Measurements from ENCODE around the gene NAV2. TPM values are rescaled to one million over a fixed set of nuclear protein-coding genes. Genes with fewer than 3 reads are reported as not detected.

Gene NAV2
- total and polyA plus RNA-seq, 9 donors, result 25.7 to 70.6 (median 46.1) TPM

- peaks cover 19% of the 10 kb centered on the region for H3K36me3 ChIP-seq (ENCODE audit: control insufficient read depth, insufficient read depth, low read length)
- no peak overlapping the region for H3K4me3 ChIP-seq (ENCODE audit: low read length)
- peaks cover 4% of the 10 kb centered on the region for H3K4me1 ChIP-seq (ENCODE audit: control insufficient read depth, insufficient read depth, low read length)
- no peaks in the 10 kb centered on the region for H3K9me3 ChIP-seq (replicated peaks; ENCODE audit: control insufficient read depth, low read depth, low read length)
- H3K27ac ChIP-seq (ENCODE audit: low read length), result no peak overlapping the region
- no CpG with 5 or more reads among the region's 3 CpGs for WGBS (ENCODE audit: insufficient coverage)
- H3K27me3 ChIP-seq (ENCODE audit: control insufficient read depth, insufficient read depth, low read length), result no peaks in the 10 kb centered on the region
- DNase-seq, result no peak
These were observed 239.5 kb downstream of the NAV2 start for GRCh38 chr11:19952116-19952605.

- Histone ChIP-seq H3K27me3 (ENCODE audit: control insufficient read depth, insufficient read depth, low read length) (no peaks in the 10 kb centered on the region), H3K27ac (ENCODE audit: low read length) (no peak overlapping the region), H3K4me3 (ENCODE audit: low read length) (no peak overlapping the region), H3K4me1 (ENCODE audit: control insufficient read depth, insufficient read depth, low read length) (peaks cover 4% of the 10 kb centered on the region), H3K9me3 (replicated peaks; ENCODE audit: control insufficient read depth, low read depth, low read length) (no peaks in the 10 kb centered on the region), H3K36me3 (ENCODE audit: control insufficient read depth, insufficient read depth, low read length) (peaks cover 15% of the 10 kb centered on the region)
- no CpG with 5 or more reads among the region's 1 CpG for WGBS (ENCODE audit: insufficient coverage)
- no peak for DNase-seq
These were observed 240.3 kb downstream of the NAV2 start for GRCh38 chr11:19952911-19953310.

- no peaks in the 10 kb centered on the region for H3K27me3 ChIP-seq (ENCODE audit: control insufficient read depth, insufficient read depth, low read length)
- DNase-seq, result no peak
- no peaks in the 10 kb centered on the region for H3K9me3 ChIP-seq (replicated peaks; ENCODE audit: control insufficient read depth, low read depth, low read length)
- no peak overlapping the region for H3K4me3 ChIP-seq (ENCODE audit: low read length)
- 17% methylated on average over 2 of the region's 4 CpGs for WGBS (ENCODE audit: insufficient coverage)
- H3K27ac ChIP-seq (ENCODE audit: low read length), result no peak overlapping the region
- peaks cover 4% of the 10 kb centered on the region for H3K4me1 ChIP-seq (ENCODE audit: control insufficient read depth, insufficient read depth, low read length)
- peaks cover 17% of the 10 kb centered on the region for H3K36me3 ChIP-seq (ENCODE audit: control insufficient read depth, insufficient read depth, low read length)
These were observed 240.7 kb downstream of the NAV2 start for GRCh38 chr11:19953336-19953735.

- no peaks in the 10 kb centered on the region for H3K27me3 ChIP-seq (ENCODE audit: control insufficient read depth, insufficient read depth, low read length)
- no CpG with 5 or more reads among the region's 2 CpGs for WGBS (ENCODE audit: insufficient coverage)
- peaks cover 14% of the 10 kb centered on the region for H3K36me3 ChIP-seq (ENCODE audit: control insufficient read depth, insufficient read depth, low read length)
- DNase-seq, result peak; percentile 39
- peaks cover 4% of the 10 kb centered on the region for H3K4me1 ChIP-seq (ENCODE audit: control insufficient read depth, insufficient read depth, low read length)
- H3K27ac ChIP-seq (ENCODE audit: low read length), result no peak overlapping the region
- no peak overlapping the region for H3K4me3 ChIP-seq (ENCODE audit: low read length)
- H3K9me3 ChIP-seq (replicated peaks; ENCODE audit: control insufficient read depth, low read depth, low read length), result no peaks in the 10 kb centered on the region
These were observed 241.3 kb downstream of the NAV2 start for GRCh38 chr11:19953909-19954308.

DNA sequence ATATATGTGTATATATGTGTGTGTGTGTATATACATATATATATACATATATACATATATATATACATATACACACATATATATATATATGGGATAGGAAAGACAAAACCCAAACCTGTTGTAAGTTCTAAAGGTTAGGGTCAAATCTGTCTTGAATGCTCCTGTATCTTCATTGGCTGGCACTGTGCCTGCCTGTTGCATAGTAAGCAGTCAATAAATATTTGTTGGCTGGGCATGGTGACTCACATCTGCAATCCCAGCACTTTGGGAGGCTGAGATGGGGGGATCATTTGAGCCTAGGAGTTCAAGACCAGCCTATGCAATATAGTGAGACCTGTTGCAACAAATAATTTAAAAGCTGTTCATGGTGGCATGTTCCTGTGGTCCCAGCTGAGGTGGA lies 242.3 kb downstream of the NAV2 start:
- H3K9me3 ChIP-seq (replicated peaks; ENCODE audit: control insufficient read depth, low read depth, low read length), result no peaks in the 10 kb centered on the region
- no peak overlapping the region for H3K4me3 ChIP-seq (ENCODE audit: low read length)
- H3K4me1 ChIP-seq (ENCODE audit: control insufficient read depth, insufficient read depth, low read length), result peaks cover 4% of the 10 kb centered on the region
- no peaks in the 10 kb centered on the region for H3K27me3 ChIP-seq (ENCODE audit: control insufficient read depth, insufficient read depth, low read length)
- no peak for DNase-seq
- H3K27ac ChIP-seq (ENCODE audit: low read length), result no peak overlapping the region
- peaks cover 7% of the 10 kb centered on the region for H3K36me3 ChIP-seq (ENCODE audit: control insufficient read depth, insufficient read depth, low read length)

GRCh38 chr11:19955660-19956059 lies 243.0 kb downstream of the NAV2 start:
- peaks cover 4% of the 10 kb centered on the region for H3K4me1 ChIP-seq (ENCODE audit: control insufficient read depth, insufficient read depth, low read length)
- no peak for DNase-seq
- H3K36me3 ChIP-seq (ENCODE audit: control insufficient read depth, insufficient read depth, low read length), result peaks cover 8% of the 10 kb centered on the region
- WGBS (ENCODE audit: insufficient coverage), result 60% methylated on average over 7 of the region's 7 CpGs
- H3K9me3 ChIP-seq (replicated peaks; ENCODE audit: control insufficient read depth, low read depth, low read length), result no peaks in the 10 kb centered on the region
- H3K4me3 ChIP-seq (ENCODE audit: low read length), result no peak overlapping the region
- no peaks in the 10 kb centered on the region for H3K27me3 ChIP-seq (ENCODE audit: control insufficient read depth, insufficient read depth, low read length)
- no peak overlapping the region for H3K27ac ChIP-seq (ENCODE audit: low read length)

DNA sequence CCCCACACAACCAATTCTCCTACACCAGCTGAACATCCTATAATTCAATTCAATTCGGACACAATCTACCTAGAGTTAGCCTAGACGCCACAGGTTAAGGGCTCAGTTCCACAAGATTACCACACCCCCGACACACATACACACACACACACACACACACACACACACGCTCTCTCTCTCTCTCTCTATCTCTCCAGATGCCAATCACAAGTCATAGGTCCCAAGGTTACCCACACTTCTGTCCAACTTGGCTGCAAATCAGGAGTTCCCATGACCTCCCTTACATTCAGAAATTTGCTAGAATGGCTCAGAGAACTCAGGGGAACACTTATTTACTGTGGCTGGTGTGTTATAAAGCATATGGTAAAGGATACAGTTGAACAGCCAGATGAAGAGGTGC lies 243.6 kb downstream of the NAV2 start:
- Histone ChIP-seq H3K27ac (ENCODE audit: low read length) (no peak overlapping the region), H3K27me3 (ENCODE audit: control insufficient read depth, insufficient read depth, low read length) (no peaks in the 10 kb centered on the region), H3K4me3 (ENCODE audit: low read length) (no peak overlapping the region), H3K4me1 (ENCODE audit: control insufficient read depth, insufficient read depth, low read length) (peaks cover 4% of the 10 kb centered on the region), H3K9me3 (replicated peaks; ENCODE audit: control insufficient read depth, low read depth, low read length) (no peaks in the 10 kb centered on the region), H3K36me3 (ENCODE audit: control insufficient read depth, insufficient read depth, low read length) (peaks cover 8% of the 10 kb centered on the region)
- DNase-seq, result no peak
- 90% methylated on average over 3 of the region's 4 CpGs for WGBS (ENCODE audit: insufficient coverage)

DNA sequence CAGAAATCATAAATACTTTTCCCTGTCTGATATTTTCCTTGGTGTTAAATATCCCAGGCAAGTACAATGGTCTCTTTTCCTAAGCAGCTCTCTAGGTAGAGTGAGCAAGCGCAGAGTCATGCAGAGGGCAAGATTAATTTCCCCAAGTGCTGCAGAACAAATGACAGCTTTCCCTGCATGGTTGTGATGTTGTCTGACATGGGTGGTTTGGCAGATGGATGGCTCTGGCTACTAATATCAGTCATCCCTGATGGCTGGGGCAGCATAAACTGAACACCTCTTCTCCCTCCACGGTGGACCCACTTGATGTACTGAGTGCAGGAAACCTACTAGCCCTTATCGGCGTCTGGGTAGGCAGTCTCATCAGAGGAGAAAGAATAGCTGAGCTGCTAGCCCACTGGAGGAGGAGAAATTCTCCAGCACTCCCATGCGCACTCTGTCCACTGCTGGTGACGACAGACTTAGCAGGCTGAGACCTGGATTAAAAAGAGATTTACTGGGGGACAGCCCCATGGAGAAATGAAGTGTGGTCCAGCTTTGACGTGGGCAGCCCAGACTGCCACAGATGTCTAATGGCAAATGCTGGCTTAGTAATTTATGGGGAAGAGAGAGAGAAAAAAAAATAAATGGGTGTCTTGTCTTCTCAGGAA lies 244.8 kb downstream of the NAV2 start:
- H3K27ac ChIP-seq (ENCODE audit: low read length), result no peak overlapping the region

DNA sequence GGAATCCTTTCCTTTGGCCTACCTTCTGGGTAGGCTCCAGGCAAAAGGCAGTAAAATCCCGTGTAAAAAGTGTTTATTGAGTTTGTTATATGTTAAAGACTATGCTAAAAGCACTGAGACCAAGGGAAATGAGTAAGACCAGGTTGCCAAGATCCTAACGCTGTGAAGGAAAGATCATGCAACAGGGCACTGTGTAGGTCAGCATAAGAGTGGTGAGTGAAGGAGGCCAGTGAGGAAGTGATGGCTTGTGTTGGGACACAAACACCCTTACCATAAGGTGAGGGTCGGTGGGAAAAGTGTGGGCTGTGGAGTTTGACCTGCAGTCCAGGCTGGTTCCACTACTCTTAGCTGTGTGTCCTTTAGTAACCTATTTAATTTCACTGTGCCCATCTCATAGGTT lies 245.6 kb downstream of the NAV2 start:
- H3K27me3 ChIP-seq (ENCODE audit: control insufficient read depth, insufficient read depth, low read length), result no peaks in the 10 kb centered on the region
- WGBS (ENCODE audit: insufficient coverage), result 45% methylated on average over 2 of the region's 3 CpGs
- H3K27ac ChIP-seq (ENCODE audit: low read length), result no peak overlapping the region
- H3K36me3 ChIP-seq (ENCODE audit: control insufficient read depth, insufficient read depth, low read length), result peaks cover 11% of the 10 kb centered on the region
- H3K4me1 ChIP-seq (ENCODE audit: control insufficient read depth, insufficient read depth, low read length), result peaks cover 3% of the 10 kb centered on the region
- no peak overlapping the region for H3K4me3 ChIP-seq (ENCODE audit: low read length)
- H3K9me3 ChIP-seq (replicated peaks; ENCODE audit: control insufficient read depth, low read depth, low read length), result no peaks in the 10 kb centered on the region
- DNase-seq, result no peak

More for the DNA sequence above, 244.8 kb downstream of the NAV2 start:
- Histone ChIP-seq H3K9me3 (replicated peaks; ENCODE audit: control insufficient read depth, low read depth, low read length) (no peaks in the 10 kb centered on the region), H3K27me3 (ENCODE audit: control insufficient read depth, insufficient read depth, low read length) (no peaks in the 10 kb centered on the region), H3K4me3 (ENCODE audit: low read length) (no peak overlapping the region), H3K4me1 (ENCODE audit: control insufficient read depth, insufficient read depth, low read length) (peaks cover 4% of the 10 kb centered on the region), H3K36me3 (ENCODE audit: control insufficient read depth, insufficient read depth, low read length) (peaks cover 11% of the 10 kb centered on the region)
- no peak for DNase-seq
- 71% methylated on average over 5 of the region's 7 CpGs for WGBS (ENCODE audit: insufficient coverage)

DNA sequence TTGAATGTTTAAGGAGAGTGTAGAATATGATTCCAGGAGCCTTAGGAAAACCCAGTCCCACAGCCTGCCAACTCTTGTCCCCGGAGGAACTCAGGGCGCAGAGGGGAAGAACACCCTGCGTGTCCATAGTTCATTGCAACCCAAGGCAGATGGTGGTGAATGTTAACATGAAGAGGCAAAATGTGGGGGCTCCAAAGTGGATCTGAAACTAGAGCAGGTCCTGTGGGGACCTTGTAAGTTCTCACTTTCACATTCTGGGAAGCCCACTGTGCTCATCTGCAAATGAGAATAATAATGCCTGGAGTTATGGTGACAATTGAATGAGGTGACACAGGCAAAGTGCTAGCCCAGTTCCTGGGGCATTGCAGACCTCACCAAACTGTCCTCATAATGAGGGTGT lies 246.6 kb downstream of the NAV2 start:
- Histone ChIP-seq H3K4me1 (ENCODE audit: control insufficient read depth, insufficient read depth, low read length) (no peaks in the 10 kb centered on the region), H3K27me3 (ENCODE audit: control insufficient read depth, insufficient read depth, low read length) (no peaks in the 10 kb centered on the region), H3K27ac (ENCODE audit: low read length) (no peak overlapping the region), H3K4me3 (ENCODE audit: low read length) (no peak overlapping the region), H3K9me3 (replicated peaks; ENCODE audit: control insufficient read depth, low read depth, low read length) (no peaks in the 10 kb centered on the region), H3K36me3 (ENCODE audit: control insufficient read depth, insufficient read depth, low read length) (peaks cover 11% of the 10 kb centered on the region)
- DNase-seq, result no peak
- 92% methylated on average over 3 of the region's 3 CpGs for WGBS (ENCODE audit: insufficient coverage)

DNA sequence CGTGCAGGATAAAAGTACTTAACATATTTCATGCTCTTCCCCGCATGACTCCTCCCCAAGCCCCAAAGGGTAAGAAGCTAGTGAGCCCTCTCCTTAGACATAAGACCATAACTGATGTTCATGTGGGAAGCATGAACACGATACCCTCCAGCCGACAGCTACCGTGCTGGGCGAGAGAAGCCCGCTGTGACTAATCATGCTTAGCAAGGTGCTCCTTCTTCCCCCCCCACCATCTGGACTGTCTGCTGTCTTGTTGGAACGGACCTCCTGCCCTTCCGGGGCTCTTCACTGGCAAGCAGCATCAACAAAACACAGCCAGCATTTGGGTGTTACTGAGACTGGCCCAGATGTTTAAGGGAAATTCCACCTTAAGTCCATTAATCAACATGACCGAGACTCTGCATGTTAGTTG lies 247.0 kb downstream of the NAV2 start:
- no peak overlapping the region for H3K4me3 ChIP-seq (ENCODE audit: low read length)
- H3K4me1 ChIP-seq (ENCODE audit: control insufficient read depth, insufficient read depth, low read length), result no peaks in the 10 kb centered on the region
- H3K36me3 ChIP-seq (ENCODE audit: control insufficient read depth, insufficient read depth, low read length), result peaks cover 11% of the 10 kb centered on the region
- H3K27me3 ChIP-seq (ENCODE audit: control insufficient read depth, insufficient read depth, low read length), result no peaks in the 10 kb centered on the region
- H3K27ac ChIP-seq (ENCODE audit: low read length), result no peak overlapping the region
- 100% methylated on average over 2 of the region's 10 CpGs for WGBS (ENCODE audit: insufficient coverage)
- no peak for DNase-seq
- no peaks in the 10 kb centered on the region for H3K9me3 ChIP-seq (replicated peaks; ENCODE audit: control insufficient read depth, low read depth, low read length)
